ENCODE results near the gene CAPZB.

Gene CAPZB

DNA sequence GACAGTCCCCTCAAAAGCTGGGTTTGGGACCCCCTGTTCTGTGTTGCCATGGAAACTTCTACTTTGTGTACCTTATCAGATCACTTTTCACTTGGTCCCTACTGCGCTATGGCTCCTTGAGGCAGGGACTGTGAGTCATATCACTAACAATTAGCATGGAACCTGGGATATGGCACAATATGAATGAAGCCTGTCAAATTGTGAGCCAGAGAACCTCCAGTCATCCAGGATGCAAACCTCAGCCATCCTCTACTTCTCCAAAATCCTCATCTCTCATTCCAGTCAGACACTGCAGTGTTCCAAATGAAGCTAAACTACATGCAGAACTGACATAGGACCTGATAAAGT is 11.2 kb upstream of the CAPZB start:
- DNase-seq, result no peak

DNA sequence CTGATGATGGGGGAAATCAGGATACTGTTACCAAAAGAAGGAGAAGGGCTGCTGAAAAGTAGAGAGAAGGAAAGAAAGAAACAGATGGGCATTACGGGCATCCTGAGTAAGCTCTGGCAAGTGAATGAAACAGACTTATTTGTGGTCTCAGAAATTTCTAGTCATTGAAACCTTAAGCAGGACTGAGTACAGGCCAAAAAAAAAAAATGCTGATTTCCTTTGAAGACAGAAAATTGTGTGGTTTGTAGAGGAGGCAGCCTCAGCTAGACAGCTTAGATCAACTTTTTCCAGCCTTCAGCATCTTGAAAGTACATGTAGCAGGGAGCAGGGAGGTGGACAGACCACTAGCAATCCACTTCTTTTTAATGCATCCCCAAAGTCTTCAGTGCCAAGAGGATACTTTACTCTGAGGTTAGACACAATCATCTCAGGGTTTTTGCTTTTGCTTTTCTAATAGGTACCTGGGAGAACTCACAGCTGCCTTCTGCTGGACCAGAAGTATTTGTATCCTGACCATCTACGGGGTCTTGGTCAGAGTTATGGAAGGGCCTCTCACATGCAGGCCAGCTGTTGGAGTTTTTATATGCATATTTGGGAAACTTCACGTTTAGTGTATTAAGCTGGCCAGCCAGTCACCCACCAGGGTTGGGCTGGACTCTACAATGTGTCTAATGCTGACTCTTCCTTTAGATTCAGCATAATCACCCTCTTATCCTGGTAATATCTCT is 10.6 kb upstream of the CAPZB start:
- peak; percentile 50 for DNase-seq

DNA sequence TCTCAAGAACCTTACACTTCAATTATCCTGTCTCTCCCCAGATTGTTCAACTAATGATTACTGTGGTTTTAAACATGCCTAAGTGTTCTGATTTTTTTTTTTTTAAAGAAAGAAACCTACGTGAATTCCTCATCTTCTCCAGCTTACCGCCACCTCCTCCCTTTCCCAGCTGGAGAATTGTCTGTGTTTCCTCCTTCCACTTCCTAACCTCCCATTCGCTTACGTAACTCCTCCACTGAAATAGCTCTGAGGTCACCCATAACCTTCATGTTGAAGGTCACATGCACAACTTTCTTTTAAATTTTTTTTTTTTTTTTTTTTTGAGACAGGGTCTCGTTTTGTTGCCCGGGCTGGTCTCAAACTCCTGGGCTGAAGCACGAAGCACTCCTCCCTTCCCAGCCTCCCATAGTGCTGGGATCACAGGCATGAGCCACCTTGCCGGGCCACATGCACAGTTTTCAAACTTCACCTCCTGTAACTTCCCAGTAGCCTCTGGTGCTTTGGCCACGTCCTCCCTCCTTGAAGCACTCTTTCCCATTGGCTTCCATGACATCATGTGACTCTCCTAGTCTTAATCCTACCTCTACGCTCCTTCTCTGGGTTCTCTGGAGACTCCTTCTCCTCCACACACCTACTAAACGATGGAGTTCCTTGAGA is 9.8 kb upstream of the CAPZB start:
- DNase-seq, result no peak

DNA sequence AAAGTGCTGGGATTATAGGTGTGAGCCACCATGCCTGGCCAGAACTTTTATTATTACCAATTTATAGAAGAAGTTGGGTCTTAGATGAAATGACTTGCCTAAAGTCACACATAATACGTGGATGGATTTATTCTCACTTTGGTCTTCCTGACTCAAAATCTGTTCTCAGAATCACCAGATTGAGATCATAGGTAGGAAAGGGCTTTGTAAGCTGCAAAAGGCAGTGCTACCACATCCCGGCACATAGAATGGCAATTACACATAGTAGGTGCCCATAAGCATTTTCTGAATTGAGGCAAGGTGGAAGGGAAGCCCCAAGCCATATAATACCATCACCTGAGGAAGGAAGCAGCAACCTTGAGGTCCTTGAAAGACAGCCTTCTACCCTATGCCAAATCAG is 8.2 kb upstream of the CAPZB start:
- no peak for DNase-seq

DNA sequence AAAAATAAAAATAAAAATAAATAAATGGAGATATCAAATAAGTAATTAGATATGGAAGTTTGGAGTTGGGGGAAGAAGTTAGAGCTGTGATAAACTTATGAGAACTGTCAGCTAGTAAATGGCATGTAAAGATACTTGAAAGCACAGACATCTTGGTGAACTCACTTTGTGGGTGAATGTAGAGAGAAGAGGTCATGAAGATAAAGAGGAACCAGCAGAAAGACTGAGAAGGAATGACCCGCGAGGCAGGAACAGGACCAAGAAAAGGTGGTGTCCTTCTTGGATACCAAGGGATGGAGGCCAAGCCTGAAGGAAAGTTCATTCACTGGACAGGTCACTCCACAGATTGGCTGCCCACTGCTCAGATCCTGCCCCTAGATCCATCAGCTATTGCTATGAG is 4.7 kb upstream of the CAPZB start:
- DNase-seq, result no peak

DNA sequence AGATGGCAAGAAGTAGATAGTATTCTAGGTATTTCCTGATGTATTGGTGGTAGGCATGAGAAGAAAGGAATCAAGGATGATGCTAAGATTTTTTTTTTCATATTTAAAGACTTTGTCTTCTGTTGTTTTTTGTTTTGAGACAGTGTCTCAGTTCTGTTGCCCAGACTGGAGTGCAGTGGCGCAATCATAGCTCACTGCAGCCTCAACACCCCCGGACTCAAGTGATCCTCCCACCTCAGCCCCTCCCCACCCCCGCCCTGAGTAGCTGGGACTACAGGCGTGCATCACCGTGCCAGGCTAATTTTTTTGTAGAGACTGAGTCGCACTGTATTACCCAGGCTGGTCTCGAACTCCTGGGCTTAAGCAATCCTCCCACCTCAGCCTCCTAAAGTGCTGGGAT is 2.8 kb upstream of the CAPZB start:
- DNase-seq, result no peak

DNA sequence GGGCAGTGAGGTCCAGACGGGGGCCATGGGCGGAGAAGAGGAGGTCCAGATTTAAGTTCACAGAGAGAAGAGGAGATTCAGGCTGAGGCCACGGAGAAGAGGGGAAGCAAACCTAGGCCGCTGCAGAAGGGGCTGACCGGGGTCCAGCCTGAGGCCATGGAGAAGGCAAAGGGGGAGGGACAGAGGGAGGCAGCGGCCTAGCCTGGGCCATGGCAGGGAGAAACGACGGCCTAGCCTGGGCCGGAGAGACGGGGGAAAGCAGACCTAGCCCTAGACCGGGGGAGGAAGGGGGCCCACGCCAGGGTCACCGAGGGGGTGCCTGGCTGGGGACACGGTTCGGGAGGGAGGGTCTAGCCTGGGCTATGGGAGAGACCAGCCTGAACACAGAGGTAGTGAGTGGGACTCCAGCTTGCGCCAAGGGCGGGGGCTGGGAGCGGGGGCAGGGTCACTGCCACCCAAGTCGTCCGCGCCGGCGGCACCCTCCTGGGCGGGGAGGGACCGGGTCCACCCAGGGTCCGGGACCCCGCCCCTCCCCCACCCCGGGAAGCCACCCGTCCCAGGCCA is 459 bp downstream of the CAPZB start:
- DNase-seq, result no peak

DNA sequence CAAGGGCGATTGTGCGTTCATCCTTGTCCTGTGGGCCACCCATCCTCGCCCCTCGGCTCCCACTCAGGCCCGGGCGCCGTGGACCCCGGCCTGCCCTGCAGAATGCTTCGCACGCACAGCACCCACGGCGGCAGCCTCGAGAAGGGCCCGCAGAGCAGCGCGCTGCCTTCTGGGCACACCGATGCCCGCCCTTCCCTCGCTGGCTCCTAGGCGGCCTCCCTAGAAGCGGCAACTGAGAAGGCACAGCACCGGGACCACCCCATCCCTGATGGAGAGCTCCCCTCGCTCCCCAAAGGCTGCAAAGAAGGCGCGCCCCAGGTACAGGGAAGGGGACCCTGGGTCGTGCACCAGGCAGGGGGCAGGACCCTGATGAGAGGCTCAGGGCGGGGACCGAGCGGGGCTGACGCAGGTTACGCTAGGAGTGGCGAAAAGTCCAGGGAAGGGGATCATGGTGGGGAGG is 971 bp downstream of the CAPZB start:
- no peak for DNase-seq

DNA sequence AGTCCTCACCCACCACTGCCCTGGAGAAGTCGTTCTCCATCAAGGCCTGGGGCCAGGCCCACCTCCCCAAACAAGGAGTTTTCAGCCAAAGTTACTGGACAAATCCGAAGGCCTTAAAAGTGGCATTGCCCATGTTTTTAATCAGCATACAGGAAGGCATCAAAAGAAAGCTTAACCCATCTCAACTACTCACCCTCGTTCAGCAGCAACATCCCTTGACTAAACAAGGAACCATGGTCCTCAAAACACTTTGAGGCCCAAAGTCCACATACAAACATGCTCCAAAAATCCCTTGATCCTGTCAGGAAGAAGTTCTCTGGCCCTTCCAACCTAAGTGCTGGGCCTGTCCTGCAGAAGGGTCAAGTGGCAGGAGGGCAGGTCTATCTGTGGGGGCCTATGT is 1.6 kb downstream of the CAPZB start:
- DNase-seq, result no peak

DNA sequence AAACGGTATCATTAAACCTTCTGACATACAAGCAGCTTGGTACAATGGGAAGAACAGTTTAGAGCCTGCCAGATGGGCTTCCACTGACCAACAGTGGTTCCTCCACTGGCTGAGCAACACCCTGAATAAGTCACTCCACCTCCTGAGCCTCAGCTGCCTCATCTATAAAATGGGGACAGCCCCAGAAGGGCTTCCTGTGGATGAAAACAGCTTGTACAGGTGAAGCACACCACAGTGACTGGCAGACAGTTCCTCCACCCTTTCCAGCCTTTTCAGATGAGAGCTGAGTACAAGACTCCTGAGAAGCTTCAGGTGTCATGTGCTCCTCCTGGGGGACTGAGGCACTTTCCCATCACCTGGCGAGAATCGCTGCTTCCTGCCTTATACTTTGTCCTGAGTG is 2.1 kb downstream of the CAPZB start:
- no peak for DNase-seq

DNA sequence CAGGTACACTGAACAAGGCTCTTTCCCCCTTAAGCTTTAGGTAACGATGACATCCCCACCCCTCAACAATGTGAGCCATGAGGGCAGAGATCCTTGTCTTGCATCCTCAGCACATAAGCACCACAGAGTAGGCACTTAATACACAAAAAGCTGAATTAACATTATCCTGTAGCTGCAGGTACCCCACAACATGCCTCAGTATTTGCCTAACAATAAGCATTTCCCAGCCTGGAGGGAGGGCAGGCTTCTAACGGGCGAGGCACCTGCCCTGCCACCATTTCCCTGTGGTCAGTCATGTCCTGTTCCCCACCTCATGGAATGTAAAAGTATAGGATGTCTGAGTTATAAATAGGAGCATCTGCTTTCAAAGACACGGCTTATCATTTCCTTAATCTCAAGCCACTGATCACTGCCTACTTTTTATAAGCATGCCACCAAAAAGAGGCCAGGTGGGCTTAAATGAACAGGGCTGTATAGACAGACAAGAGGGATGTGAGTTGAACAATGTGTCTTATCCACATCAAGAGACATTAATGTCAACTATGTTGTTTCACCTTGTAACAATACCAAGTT is 3.4 kb downstream of the CAPZB start:
- no peak for DNase-seq

DNA sequence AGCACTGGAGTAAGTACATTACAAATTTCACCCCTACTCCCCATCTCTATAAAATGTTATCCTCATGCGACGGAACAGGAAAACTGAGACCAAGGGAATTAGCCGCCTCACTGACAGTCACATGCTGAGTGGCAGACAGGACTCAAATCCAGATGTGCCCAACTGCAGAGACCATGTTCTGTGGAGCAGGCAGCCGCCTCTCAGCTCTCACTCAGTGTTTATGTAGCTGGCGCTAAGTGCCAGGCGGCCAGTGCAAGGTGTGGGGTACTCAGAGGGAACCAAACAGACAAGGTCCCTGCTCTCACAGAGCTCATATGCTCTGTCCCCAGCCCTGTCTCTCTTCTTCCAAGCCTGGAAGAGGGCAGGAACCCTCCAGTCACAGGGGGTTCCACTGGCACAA is 5.1 kb downstream of the CAPZB start:
- no peak for DNase-seq

DNA sequence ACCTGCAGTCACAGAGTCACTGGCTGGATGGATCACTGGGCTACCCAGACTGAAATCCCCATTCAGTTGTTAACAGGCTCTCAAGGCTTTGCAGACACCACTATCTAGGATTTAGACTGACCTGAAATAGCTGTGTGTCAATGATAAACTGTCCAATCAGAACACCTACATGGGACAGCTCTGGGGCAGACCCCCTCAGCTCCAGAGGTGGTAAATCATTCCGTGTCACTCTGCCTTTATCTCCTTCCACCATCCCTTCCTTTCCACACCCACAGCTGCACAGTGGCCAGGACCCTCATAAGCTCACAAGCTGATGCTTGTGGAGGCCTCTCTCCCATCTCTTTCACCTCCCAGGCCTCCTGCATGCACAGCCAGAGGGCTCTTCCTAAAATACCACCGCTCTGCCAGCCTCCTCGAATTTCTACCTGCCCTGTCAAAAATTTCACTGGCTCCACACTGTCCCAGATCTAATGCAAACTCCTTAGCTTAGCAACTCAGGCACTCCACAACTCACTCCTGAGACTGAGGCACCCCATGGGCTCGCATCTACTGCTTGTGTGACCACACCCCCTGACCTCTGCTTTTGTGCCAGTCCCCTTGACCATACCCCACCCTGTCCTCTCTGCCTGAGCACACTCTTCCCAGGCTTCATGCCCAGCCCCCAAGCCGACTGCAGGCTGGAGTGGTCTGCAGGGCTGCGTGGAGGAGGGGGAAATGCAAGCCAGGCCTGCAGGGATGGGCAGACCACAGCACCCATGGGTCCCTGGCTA is 5.8 kb downstream of the CAPZB start:
- no peak for DNase-seq

DNA sequence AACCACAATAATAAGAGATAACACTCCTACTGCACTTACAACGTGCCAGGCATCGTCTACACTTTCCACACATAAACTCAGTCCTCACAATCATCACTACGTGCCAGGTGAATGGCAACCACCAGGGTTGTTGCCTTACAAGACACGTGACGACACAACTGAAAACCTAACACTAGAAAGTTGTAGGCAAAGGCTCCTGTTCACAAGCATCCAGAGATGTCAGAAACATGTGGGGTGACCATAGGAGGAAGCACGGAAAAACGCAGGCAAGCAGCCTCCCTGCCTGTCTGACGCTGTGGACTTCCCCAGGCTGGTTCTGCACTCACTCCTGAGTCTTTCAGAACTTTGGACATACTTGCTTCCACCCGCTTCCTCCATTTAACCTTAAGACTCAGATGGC is 7.0 kb downstream of the CAPZB start:
- DNase-seq, result no peak

DNA sequence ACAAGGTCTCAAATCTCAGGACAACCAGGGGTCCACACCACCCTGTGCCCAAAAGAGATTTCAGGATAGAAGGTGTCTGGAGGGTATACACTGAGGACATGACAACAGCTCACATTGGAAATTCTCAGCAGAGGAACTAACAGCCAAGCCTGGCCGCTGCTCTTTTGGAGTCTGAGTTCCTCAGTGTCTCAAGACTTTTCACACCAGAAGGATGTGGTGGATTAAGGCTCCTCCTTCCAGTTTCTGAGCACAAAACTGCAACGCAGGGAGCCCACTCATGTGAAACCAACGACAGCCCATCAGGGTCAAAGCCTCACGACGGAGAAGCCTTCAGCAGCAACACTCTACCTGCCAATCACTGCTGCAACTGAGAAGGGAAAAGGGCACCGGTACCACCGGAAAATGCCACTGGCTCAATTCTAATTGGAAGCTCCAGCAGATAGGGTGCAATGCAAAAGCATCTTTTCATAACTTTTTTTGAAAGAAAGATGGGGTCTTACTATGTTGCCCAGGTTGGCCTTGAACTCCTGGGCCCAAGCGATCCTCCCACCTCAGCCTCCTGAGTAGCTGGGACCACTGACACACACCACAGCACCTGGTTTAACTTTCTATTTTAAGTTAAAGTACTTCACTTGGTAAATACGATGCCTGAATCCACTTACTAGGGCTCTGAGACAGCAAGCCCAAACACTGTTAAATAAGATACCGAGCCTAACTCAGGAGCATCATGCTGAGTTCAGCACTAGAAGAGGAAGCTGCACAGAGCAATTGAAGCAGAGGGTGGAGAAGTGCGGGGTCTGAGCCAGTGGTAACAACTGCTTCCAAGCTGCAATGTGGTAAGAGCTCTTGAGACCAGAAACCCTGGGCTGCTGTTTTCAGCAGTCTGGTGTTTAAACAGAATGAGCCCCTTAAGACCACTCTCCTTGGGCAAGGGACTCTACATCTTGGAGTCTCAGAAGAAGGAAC is 7.8 kb downstream of the CAPZB start:
- no peak for DNase-seq

DNA sequence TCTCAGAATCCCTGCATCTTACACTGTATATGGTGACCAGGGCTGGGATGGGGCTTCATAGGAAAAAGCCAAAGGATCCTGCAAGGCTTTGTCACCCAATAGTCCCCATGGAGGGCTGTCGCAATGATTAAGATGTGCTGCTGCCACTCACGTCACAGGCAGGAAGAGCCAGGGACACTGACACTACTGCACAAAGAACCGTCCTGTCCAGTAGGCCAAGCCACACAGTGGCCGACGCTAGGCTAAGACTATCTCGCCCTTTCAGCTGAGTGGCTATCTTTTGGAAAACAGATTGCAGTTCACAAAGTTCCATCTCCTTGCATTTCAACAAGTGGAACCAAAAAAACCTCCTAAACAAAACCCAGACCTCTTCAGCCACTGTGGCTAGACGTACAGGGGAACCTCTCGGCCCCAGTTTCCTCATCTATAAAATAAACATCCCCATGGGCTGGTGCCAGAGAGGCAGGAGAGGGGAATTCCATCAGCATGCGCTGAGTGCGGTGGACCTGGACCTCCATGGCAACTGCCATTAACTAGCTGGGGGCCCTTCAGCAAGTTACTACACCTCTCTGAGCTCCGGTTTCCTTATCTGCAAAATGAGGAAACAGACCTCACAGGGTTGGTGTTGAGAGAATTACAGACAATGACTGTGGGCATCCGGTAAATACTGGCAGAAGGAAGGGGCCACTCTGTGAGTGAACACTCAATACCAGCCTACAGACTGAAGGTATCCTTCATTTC is 8.7 kb downstream of the CAPZB start:
- DNase-seq, result no peak

DNA sequence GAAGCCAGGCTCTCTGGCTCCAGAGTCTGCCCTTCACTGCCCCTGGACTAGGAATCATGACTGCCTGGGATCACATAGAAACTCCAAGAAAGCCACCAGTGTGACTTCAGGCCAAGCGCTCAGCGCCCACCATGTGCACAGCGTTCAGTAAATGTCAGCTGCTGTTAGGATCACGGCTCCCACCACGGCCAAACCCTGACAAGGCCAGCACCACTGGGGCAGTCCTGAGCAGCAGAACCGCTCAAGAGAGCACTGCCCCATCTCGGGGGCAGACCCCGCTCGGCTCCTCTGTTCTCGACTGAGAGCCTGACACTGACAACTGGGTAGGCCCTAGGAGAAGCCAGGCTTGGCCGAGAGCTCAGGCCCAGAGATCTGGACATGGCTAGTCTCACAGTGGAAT is 10.0 kb downstream of the CAPZB start:
- DNase-seq, result no peak

DNA sequence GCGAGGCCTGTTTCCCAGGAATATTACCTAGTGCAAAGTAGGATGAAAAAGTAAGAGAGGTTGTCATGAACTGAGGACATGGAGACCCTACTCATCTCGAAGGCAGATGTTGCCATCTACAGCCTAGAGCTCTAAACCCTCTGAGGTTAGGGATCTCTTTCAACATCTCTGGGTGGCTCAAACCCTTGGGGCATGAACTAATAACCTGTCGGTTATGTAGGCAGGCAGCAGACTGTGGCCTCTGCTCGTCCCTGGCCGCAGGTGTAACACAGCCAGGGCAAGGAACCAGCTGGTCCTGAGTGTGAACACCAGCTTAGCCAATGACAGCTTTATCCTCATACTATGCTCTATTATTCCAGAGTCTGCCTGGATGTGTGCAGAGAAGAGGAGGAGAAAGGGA is 13.2 kb downstream of the CAPZB start:
- no peak for DNase-seq

DNA sequence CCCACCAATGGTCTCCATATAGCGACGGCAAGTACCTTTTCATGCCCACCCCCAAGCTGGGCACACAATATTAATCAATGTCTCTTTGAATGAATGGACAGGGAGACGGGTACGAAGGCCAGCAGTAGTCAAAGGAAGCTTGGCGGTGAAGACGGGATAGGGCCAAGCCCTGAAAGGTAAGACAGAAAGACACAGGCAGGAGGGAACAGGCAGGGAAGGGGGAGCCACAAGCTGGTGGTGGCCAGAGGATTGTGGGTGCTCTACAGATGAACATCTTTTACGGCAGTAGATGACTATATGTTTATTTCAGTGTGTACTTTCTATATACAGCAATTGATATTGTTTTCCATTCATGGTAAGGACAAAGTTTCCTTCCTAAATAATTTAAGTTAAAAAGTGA is 16.3 kb downstream of the CAPZB start:
- no peak for DNase-seq

DNA sequence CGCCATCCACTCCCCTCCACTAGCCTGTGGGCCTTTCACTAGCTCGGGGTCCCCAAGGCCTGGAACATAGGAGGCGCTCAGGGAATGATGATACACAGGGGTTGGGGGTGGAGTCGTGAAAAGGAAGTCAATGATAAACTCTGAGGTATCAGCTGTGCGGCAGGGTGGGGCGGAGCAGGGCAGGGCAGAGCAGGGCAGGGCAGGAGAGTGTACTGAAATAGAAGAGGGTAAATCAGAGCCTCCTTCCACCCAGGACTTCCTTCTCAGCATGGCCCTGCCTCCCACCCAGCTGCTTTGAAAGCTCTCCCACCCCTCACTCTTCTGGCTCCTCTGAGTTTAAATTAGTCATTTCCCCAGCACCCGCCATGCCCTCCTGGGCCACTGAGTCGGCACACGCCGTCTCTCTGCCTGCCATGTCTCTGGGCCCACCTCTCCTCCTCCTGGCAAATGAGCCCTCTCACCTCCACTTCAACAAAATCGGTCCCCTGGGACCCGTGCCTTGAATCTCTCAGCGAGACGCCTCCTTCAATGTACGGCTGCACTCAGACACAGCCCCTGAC is 16.9 kb downstream of the CAPZB start:
- no peak for DNase-seq
